Stimulated activated CD8-positive, alpha-beta memory T cell treated with anti-CD3 and anti-CD28 coated beads, Interleukin-7, amount 100 ng/mL, for 24 hours (primary cell): ENCODE data around the gene FCRL3.
"Not testable (repeated sequence)": the region's sequence is repeated elsewhere in the genome, so short reads cannot be mapped to it uniquely, and the experiment has no call there.

Experiments
- DNase-seq: peaks from one replicate; pipeline ENCODE4 v3.0.0-alpha.2; 2020; ENCODE audit warnings: low read depth

Gene FCRL3

GRCh38 chr1:157700732-157701131, at the start of gene FCRL3:
Gene FCRL3 (minus strand): TSS chr1:157700769. CDS start chr1:157700489, 280 bp downstream.
- DNase-seq: no peak

- DNase-seq: no peak
These were observed 47.8 kb upstream of the FCRL3 start for GRCh38 chr1:157748262-157748817.

GRCh38 chr1:157739229-157739901, 38.8 kb upstream of the FCRL3 start:
- DNase-seq: no peak

GRCh38 chr1:157735991-157736390, 35.4 kb upstream of the FCRL3 start:
- not testable (repeated sequence) for DNase-seq

GRCh38 chr1:157734321-157734720, 33.8 kb upstream of the FCRL3 start:
- no peak for DNase-seq

- no peak for DNase-seq
These were observed 32.2 kb upstream of the FCRL3 start for GRCh38 chr1:157732755-157733154.

- DNase-seq: no peak
These were observed 24.6 kb upstream of the FCRL3 start for GRCh38 chr1:157725221-157725577.

GRCh38 chr1:157724537-157725220, 24.1 kb upstream of the FCRL3 start:
- no peak for DNase-seq

GRCh38 chr1:157723157-157723556, 22.6 kb upstream of the FCRL3 start:
- no peak for DNase-seq

- DNase-seq: no peak
These were observed 21.4 kb upstream of the FCRL3 start for GRCh38 chr1:157721985-157722384.

GRCh38 chr1:157715736-157716135, 15.2 kb upstream of the FCRL3 start:
- no peak for DNase-seq

- no peak for DNase-seq
These were observed 11.2 kb upstream of the FCRL3 start for GRCh38 chr1:157711802-157712201.

- DNase-seq: no peak
These were observed 4.3 kb upstream of the FCRL3 start for GRCh38 chr1:157704878-157705277.

- DNase-seq: no peak
These were observed 3.4 kb upstream of the FCRL3 start for GRCh38 chr1:157703981-157704380.

GRCh38 chr1:157702308-157702825, 1.8 kb upstream of the FCRL3 start:
- DNase-seq: no peak

GRCh38 chr1:157700305-157700704, 264 bp downstream of the FCRL3 start:
- DNase-seq: no peak

GRCh38 chr1:157697781-157698569, 2.6 kb downstream of the FCRL3 start:
- no peak for DNase-seq

GRCh38 chr1:157696966-157697628, 3.5 kb downstream of the FCRL3 start:
- DNase-seq: no peak

GRCh38 chr1:157695417-157695816, 5.2 kb downstream of the FCRL3 start:
- no peak for DNase-seq

GRCh38 chr1:157691285-157691920, 9.2 kb downstream of the FCRL3 start:
- no peak for DNase-seq

- no peak for DNase-seq
These were observed 17.7 kb downstream of the FCRL3 start for GRCh38 chr1:157682710-157683437.
